HG03565 (cell line): Measurements from ENCODE around the gene SETD7.
"Not testable (repeated sequence)": the region's sequence is repeated elsewhere in the genome, so short reads cannot be mapped to it uniquely, and the experiment has no call there.

Source experiments
- ATAC-seq: cut with Tn5 transposase; IDR thresholded peaks from one replicate; pipeline ENCODE4 v1.9.1; 2021; ENCODE audit warnings: mild to moderate bottlenecking, moderate library complexity; ENCODE audit not compliant: unreplicated experiment

Gene SETD7

GRCh38 chr4:139470295-139470694 is 85.7 kb downstream of the SETD7 start:
- no peak for ATAC-seq

GRCh38 chr4:139469869-139470268 is 86.2 kb downstream of the SETD7 start:
- no peak for ATAC-seq

GRCh38 chr4:139469216-139469615 is 86.8 kb downstream of the SETD7 start:
- no peak for ATAC-seq

GRCh38 chr4:139468756-139469155 is 87.3 kb downstream of the SETD7 start:
- ATAC-seq: not testable (repeated sequence)

- no peak for ATAC-seq
Measured at GRCh38 chr4:139465922-139466321, 90.1 kb downstream of the SETD7 start.

- not testable (repeated sequence) for ATAC-seq
Measured at GRCh38 chr4:139464512-139464911, 91.5 kb downstream of the SETD7 start.

GRCh38 chr4:139461022-139461628 is 94.9 kb downstream of the SETD7 start:
- ATAC-seq: no peak

- ATAC-seq: no peak
Measured at GRCh38 chr4:139460565-139460964, 95.5 kb downstream of the SETD7 start.

GRCh38 chr4:139458999-139459398 is 97.0 kb downstream of the SETD7 start:
- no peak for ATAC-seq

GRCh38 chr4:139458543-139458942 is 97.5 kb downstream of the SETD7 start:
- no peak for ATAC-seq

GRCh38 chr4:139457318-139457717 is 98.7 kb downstream of the SETD7 start:
- ATAC-seq: no peak

GRCh38 chr4:139455126-139455538 is 100.9 kb downstream of the SETD7 start:
- ATAC-seq: no peak

GRCh38 chr4:139454111-139455045 is 101.6 kb downstream of the SETD7 start, which contains the start of gene RAB33B:
RAB33B (plus strand) TSS chr4:139454121; CDS start chr4:139454196, 75 bp downstream.
- no peak for ATAC-seq

GRCh38 chr4:139453371-139454110 is 102.5 kb downstream of the SETD7 start:
- peak; percentile 83 for ATAC-seq

GRCh38 chr4:139453041-139453370 is 103.0 kb downstream of the SETD7 start:
- ATAC-seq: peak; percentile 37

- ATAC-seq: no peak
Measured at GRCh38 chr4:139451997-139452396, 104.0 kb downstream of the SETD7 start.

GRCh38 chr4:139450586-139450985 is 105.4 kb downstream of the SETD7 start:
- no peak for ATAC-seq

- not testable (repeated sequence) for ATAC-seq
Measured at GRCh38 chr4:139447078-139447477, 108.9 kb downstream of the SETD7 start.
